HCT116 (cell line): ENCODE measurements around the gene ADAT3. TPM values are rescaled to one million over a fixed set of nuclear protein-coding genes. Genes with fewer than 3 reads are reported as not detected.

Source experiments
- ATAC-seq: fragments of 200-7000 bp; cut with Tn5 transposase; 2 replicates; pipeline ENCODE4 v1.9.1; 2020; ENCODE audit warnings: mild to moderate bottlenecking, moderate library complexity
- BruUV-seq: library from RNA; stranded (reverse); fragments of 400-500 nt; replicated peaks from 2 replicates; lab custom pipeline; 2021; lab: Mats Ljungman, UMichigan
- CTCF ChIA-PET: fragments of 300-600 bp; sonication (Branson Sonifier 250); formaldehyde crosslinking; loops from one replicate; lab custom pipeline; 2021; ENCODE audit warnings: antibody characterized with exemption; lab: Charles Lee
- POLR2A ChIA-PET: fragments of 300-600, 350-600 bp; sonication (Branson Sonifier 250); formaldehyde crosslinking; loops from one replicate; lab custom pipeline; 2021; ENCODE audit warnings: antibody characterized with exemption; lab: Charles Lee
- RAD21 ChIA-PET, 2 experiments: fragments of 300-600 bp; sonication (Branson Sonifier 250); formaldehyde crosslinking; loops; one replicate each; lab custom pipeline; 2023; ENCODE audit warnings: low total read pairs in 2 of 2; ENCODE audit not compliant: uncharacterized antibody in 2 of 2, unreplicated experiment in 2 of 2, low non-redundant PET in 1 of 2; lab: Charles Lee
- DNase-seq: peaks from one replicate; pipeline ENCODE4 v3.0.0-alpha.2; 2010; ENCODE audit warnings: low read depth, low spot score
- H2AFZ ChIP-seq: fragments of 200-600 bp; shearing (Covaris generic), sonication (generic); 2 replicates; pipeline ENCODE4 v1.6.1; 2017; ENCODE audit warnings: low read depth, mixed run types, mixed read lengths, antibody characterized with exemption, low read length; ENCODE audit not compliant: poor library complexity, severe bottlenecking
- H3K27ac ChIP-seq: 2 replicates; pipeline ENCODE4 v1.5.1; 2012; ENCODE audit warnings: low read depth, low read length
- H3K27me3 ChIP-seq: fragments of 200-600 bp; sonication (generic); 2 replicates; pipeline ENCODE4 v1.6.1; 2016; ENCODE audit warnings: mixed run types, low read length, mixed read lengths; ENCODE audit not compliant: insufficient read depth
- H3K36me3 ChIP-seq, 2 experiments: fragments of 200-500 bp in 1 of 2; fragments of 200-600 bp in 1 of 2; sonication (Bioruptor generic) in 1 of 2; sonication (generic) in 1 of 2; 2 replicates each; pipeline versions ENCODE4 v1.5.1 to v1.6.1; 2014 to 2016; ENCODE audit warnings: low read length in 2 of 2, inconsistent platforms in 1 of 2, mixed read lengths in 1 of 2, mixed run types in 1 of 2; ENCODE audit not compliant: insufficient read depth in 2 of 2, control insufficient read depth in 1 of 2
- H3K4me1 ChIP-seq, 2 experiments: fragments of 200-600 bp in 1 of 2; sonication (generic) in 1 of 2; 2 replicates each; pipeline versions ENCODE4 v1.5.1 to v1.6.1; 2012 to 2017; ENCODE audit warnings: low read length in 2 of 2, inconsistent platforms in 1 of 2, mild to moderate bottlenecking in 1 of 2, mixed read lengths in 1 of 2, mixed run types in 1 of 2, moderate library complexity in 1 of 2; ENCODE audit not compliant: insufficient read depth in 2 of 2, control insufficient read depth in 1 of 2
- H3K4me2 ChIP-seq: fragments of 200-600 bp; sonication (generic); 2 replicates; pipeline ENCODE4 v1.6.1; 2017; ENCODE audit warnings: mixed run types, low read length, mixed read lengths
- H3K4me3 ChIP-seq, 2 experiments: fragments of 200-600 bp in 1 of 2; sonication (generic) in 1 of 2; replicated peaks in 1 of 2; 2 replicates each; pipeline ENCODE4 v1.5.1; 2011 to 2016; ENCODE audit warnings: low read length in 2 of 2, control low read depth in 1 of 2, low read depth in 1 of 2, mild to moderate bottlenecking in 1 of 2, mixed read lengths in 1 of 2, mixed run types in 1 of 2
- H3K79me2 ChIP-seq: fragments of 200-600 bp; sonication (generic); 2 replicates; pipeline ENCODE4 v1.6.1; 2017; ENCODE audit warnings: mild to moderate bottlenecking, mixed run types, low read length, moderate library complexity, mixed read lengths; ENCODE audit not compliant: insufficient read depth
- H3K9ac ChIP-seq: fragments of 200-600 bp; sonication (generic); 2 replicates; pipeline ENCODE4 v1.6.1; 2016; ENCODE audit warnings: low read length, mixed read lengths
- H3K9me2 ChIP-seq: fragments of 200-600 bp; sonication (generic), shearing (Covaris generic); 2 replicates; pipeline ENCODE4 v1.6.1; 2017; ENCODE audit warnings: mixed run types, mild to moderate bottlenecking, moderate library complexity; ENCODE audit not compliant: insufficient read depth
- H3K9me3 ChIP-seq, 2 experiments: fragments of 200-500 bp in 1 of 2; fragments of 200-600 bp in 1 of 2; sonication (Bioruptor generic) in 1 of 2; sonication (generic) in 1 of 2; 2 replicates each; pipeline ENCODE4 v1.6.1; 2014 to 2017; ENCODE audit warnings: low read length in 2 of 2, mixed read lengths in 2 of 2, inconsistent platforms in 1 of 2, low read depth in 1 of 2, mild to moderate bottlenecking in 1 of 2, mixed run types in 1 of 2, moderate library complexity in 1 of 2; ENCODE audit not compliant: control insufficient read depth in 1 of 2, insufficient read depth in 1 of 2
- H4K20me1 ChIP-seq: fragments of 200-600 bp; sonication (generic), shearing (Covaris generic); 2 replicates; pipeline ENCODE4 v1.6.1; 2017; ENCODE audit warnings: mixed run types, mild to moderate bottlenecking, moderate library complexity; ENCODE audit not compliant: insufficient read depth
- CBX3 ChIP-seq: IDR thresholded peaks from 2 replicates; pipeline ENCODE4 v1.6.1; 2012; ENCODE audit warnings: low read depth
- EZH2phosphoT487 ChIP-seq: fragments of 200-600 bp; IDR thresholded peaks from 2 replicates; pipeline ENCODE4 v1.6.1; 2018; ENCODE audit warnings: antibody characterized with exemption, borderline replicate concordance
- FOSL1 ChIP-seq: IDR thresholded peaks from 2 replicates; pipeline ENCODE4 v1.6.1; 2012; ENCODE audit warnings: low read depth
- JUND ChIP-seq: IDR thresholded peaks from 2 replicates; pipeline ENCODE4 v1.6.1; 2012
- POLR2A ChIP-seq: IDR thresholded peaks from 2 replicates; pipeline ENCODE4 v1.7.0; 2011; ENCODE audit warnings: borderline replicate concordance; ENCODE audit not compliant: insufficient read depth, insufficient read length; ENCODE audit errors: extremely low read depth
- SP1 ChIP-seq: IDR thresholded peaks from 2 replicates; pipeline ENCODE4 v1.6.1; 2012; ENCODE audit warnings: low read depth
- SRF ChIP-seq: IDR thresholded peaks from 2 replicates; pipeline ENCODE4 v1.6.1; 2012; ENCODE audit warnings: low read depth
- ZFX ChIP-seq: fragments of 450-650 bp; IDR thresholded peaks from 2 replicates; pipeline ENCODE4 v1.6.1; 2017
- intact Hi-C: fragments of 100-400 bp; cut with micrococcal nuclease; formaldehyde crosslinking; loops from 2 replicates; pipeline ENCODE4 v1.10.0; 2022
- total RNA-seq: library from RNA; stranded (reverse); gene quantifications from one replicate; pipeline ENCODE4 v1.2.1, GENCODE V29; 2021; ENCODE audit not compliant: unreplicated experiment
- TF ChIP-seq, protein P1 (sequence below): IDR thresholded peaks from 2 replicates; pipeline ENCODE4 v1.6.1; 2012; ENCODE audit warnings: low read depth
- TF ChIP-seq, protein P2 (sequence below): IDR thresholded peaks from 2 replicates; pipeline ENCODE4 v1.6.1; 2011; ENCODE audit warnings: mild to moderate bottlenecking, low read length, moderate library complexity; ENCODE audit not compliant: insufficient replicate concordance; ENCODE audit errors: extremely low read depth
- TF ChIP-seq, protein P3 (sequence below), 3 experiments: fragments of 200-600 bp in 1 of 3; sonication (generic) in 1 of 3; IDR thresholded peaks in 2 of 3; conservative IDR thresholded peaks in 1 of 3; 2 replicates each; pipeline ENCODE4 v1.5.1; 2012 to 2017; ENCODE audit warnings: low read depth in 2 of 3, low read length in 2 of 3, antibody characterized with exemption in 1 of 3, borderline replicate concordance in 1 of 3, control low read depth in 1 of 3, mild to moderate bottlenecking in 1 of 3, mixed read lengths in 1 of 3, mixed run types in 1 of 3, moderate library complexity in 1 of 3; ENCODE audit not compliant: insufficient read depth in 1 of 3

ADAT3 gene
- total RNA-seq, 1 experiment from 2014 or later = 15.9 TPM

DNA sequence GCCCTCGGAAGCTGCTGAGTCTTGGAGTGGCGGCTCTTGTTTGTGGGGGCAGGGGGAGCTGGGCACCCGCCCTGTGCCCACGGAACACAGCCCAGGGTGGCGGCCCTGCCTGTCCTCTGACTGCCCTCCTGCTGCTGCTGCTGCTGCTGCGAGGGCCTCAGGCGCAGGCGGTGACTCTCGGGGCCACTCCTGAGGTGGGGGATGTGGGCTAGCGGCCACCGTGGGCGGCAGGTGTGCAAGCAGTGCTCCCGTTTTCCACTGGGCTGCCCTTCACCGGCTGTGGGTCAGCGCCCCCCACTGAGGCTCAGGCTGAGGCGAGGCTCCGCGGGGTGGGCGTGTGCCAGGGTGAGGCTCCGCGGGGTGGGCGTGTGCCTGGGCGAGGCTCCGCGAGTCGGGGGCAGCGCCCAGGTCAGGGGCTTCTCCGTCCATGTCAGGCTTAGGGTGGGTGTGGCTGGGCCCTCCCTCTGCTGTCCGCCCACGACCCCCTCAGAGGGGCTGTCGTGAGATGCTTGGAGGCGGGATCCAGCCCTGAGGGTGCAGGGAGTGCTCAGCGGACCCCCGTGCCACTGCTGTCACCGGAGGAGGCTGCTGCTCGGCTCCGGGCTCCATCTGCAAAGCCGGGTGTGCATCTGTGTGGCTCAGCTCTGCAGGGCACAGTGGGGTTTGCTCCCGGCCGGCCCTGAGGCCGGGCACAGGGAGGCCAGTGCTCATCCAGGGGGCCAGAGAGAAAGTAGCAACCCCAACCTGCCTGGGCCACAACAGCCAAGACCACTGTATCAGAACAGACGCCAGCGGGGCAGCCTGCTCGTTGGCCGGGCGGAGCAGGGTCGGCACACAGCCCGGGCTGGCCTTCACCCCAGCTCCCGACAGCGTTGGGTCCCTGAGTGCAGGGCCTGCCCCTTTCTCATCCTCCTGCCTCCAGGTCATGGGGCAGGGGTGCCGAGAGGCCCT lies 50.2 kb downstream of the ADAT3 start:
- DNase-seq (no peak), ATAC-seq (no peak)
- ChIA-PET RAD21 (no interaction called here), POLR2A (no interaction called here), CTCF (interaction anchor here (1.3 kb wide), 1 partner anchor 9 kb away, joined by 3 read pairs; no protein-coding TSS in a partner anchor)
- Histone ChIP-seq H3K9ac (no peak overlapping the region), H3K36me3 (no peaks in the 10 kb centered on the region; a peak in 1 of 4 replicates), H2AFZ (no peak overlapping the region), H4K20me1 (no peaks in the 10 kb centered on the region), H3K4me2 (no peak overlapping the region), H3K27me3 (no peaks in the 10 kb centered on the region), H3K27ac (no peak overlapping the region), H3K4me3 (no peak overlapping the region), H3K9me3 (no peaks in the 10 kb centered on the region), H3K79me2 (peaks cover 83% of the 10 kb centered on the region), H3K9me2 (no peaks in the 10 kb centered on the region), H3K4me1 (no peaks in the 10 kb centered on the region)
- TF ChIP-seq SRF = no peak
- BruUV-seq = no TSS peak
- intact Hi-C loops = no loop called here

DNA sequence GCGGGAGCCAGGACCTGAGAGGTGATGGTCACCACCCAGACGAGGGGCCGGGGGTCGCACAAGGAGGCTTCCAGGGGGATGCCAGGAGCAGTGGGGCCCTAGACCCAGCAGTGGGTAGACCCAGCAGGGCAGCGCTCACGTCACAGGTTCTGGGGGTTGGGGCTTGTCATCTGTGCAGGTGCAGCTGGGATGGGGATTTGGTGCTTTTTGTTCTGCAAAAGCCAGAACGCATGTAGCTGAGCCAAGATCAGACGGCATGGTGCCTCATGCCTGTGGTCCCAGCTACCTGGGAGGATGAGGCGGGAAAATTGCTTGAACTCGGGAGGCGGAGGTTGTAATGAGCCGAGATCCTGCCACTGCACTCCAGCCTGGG lies 50.9 kb downstream of the ADAT3 start:
- Histone ChIP-seq H3K27ac (no peak overlapping the region), H3K4me1 (no peaks in the 10 kb centered on the region), H3K9ac (no peak overlapping the region), H3K9me3 (no peaks in the 10 kb centered on the region), H3K79me2 (peaks cover 84% of the 10 kb centered on the region), H3K27me3 (no peaks in the 10 kb centered on the region), H3K4me2 (no peak overlapping the region), H3K36me3 (no peaks in the 10 kb centered on the region; a peak in 1 of 4 replicates), H2AFZ (no peak overlapping the region), H4K20me1 (no peaks in the 10 kb centered on the region), H3K4me3 (no peak overlapping the region), H3K9me2 (no peaks in the 10 kb centered on the region)
- ChIA-PET RAD21 (no interaction called here), POLR2A (no interaction called here), CTCF (no interaction called here)
- DNase-seq = no peak
- intact Hi-C loops = no loop called here
- no peak for ATAC-seq
- BruUV-seq = no TSS peak
- TF ChIP-seq FOSL1 (no peak), EZH2phosphoT487 (no peak), ZFX (no peak), JUND (no peak), CBX3 (no peak), POLR2A (no peak), SP1 (no peak)
- TF ChIP-seq, protein P1, sequence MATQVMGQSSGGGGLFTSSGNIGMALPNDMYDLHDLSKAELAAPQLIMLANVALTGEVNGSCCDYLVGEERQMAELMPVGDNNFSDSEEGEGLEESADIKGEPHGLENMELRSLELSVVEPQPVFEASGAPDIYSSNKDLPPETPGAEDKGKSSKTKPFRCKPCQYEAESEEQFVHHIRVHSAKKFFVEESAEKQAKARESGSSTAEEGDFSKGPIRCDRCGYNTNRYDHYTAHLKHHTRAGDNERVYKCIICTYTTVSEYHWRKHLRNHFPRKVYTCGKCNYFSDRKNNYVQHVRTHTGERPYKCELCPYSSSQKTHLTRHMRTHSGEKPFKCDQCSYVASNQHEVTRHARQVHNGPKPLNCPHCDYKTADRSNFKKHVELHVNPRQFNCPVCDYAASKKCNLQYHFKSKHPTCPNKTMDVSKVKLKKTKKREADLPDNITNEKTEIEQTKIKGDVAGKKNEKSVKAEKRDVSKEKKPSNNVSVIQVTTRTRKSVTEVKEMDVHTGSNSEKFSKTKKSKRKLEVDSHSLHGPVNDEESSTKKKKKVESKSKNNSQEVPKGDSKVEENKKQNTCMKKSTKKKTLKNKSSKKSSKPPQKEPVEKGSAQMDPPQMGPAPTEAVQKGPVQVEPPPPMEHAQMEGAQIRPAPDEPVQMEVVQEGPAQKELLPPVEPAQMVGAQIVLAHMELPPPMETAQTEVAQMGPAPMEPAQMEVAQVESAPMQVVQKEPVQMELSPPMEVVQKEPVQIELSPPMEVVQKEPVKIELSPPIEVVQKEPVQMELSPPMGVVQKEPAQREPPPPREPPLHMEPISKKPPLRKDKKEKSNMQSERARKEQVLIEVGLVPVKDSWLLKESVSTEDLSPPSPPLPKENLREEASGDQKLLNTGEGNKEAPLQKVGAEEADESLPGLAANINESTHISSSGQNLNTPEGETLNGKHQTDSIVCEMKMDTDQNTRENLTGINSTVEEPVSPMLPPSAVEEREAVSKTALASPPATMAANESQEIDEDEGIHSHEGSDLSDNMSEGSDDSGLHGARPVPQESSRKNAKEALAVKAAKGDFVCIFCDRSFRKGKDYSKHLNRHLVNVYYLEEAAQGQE = no peak
- TF ChIP-seq, protein P2, sequence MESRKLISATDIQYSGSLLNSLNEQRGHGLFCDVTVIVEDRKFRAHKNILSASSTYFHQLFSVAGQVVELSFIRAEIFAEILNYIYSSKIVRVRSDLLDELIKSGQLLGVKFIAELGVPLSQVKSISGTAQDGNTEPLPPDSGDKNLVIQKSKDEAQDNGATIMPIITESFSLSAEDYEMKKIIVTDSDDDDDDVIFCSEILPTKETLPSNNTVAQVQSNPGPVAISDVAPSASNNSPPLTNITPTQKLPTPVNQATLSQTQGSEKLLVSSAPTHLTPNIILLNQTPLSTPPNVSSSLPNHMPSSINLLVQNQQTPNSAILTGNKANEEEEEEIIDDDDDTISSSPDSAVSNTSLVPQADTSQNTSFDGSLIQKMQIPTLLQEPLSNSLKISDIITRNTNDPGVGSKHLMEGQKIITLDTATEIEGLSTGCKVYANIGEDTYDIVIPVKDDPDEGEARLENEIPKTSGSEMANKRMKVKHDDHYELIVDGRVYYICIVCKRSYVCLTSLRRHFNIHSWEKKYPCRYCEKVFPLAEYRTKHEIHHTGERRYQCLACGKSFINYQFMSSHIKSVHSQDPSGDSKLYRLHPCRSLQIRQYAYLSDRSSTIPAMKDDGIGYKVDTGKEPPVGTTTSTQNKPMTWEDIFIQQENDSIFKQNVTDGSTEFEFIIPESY = no peak
- TF ChIP-seq, protein P3, sequence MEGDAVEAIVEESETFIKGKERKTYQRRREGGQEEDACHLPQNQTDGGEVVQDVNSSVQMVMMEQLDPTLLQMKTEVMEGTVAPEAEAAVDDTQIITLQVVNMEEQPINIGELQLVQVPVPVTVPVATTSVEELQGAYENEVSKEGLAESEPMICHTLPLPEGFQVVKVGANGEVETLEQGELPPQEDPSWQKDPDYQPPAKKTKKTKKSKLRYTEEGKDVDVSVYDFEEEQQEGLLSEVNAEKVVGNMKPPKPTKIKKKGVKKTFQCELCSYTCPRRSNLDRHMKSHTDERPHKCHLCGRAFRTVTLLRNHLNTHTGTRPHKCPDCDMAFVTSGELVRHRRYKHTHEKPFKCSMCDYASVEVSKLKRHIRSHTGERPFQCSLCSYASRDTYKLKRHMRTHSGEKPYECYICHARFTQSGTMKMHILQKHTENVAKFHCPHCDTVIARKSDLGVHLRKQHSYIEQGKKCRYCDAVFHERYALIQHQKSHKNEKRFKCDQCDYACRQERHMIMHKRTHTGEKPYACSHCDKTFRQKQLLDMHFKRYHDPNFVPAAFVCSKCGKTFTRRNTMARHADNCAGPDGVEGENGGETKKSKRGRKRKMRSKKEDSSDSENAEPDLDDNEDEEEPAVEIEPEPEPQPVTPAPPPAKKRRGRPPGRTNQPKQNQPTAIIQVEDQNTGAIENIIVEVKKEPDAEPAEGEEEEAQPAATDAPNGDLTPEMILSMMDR (IDR thresholded peaks at IDR 0.05 in 2 of 3, conservative IDR thresholded peaks at IDR 0.05 in 1 of 3; ENCODE audit: borderline replicate concordance in 1 of 3, insufficient read depth in 1 of 3, low read depth in 2 of 3, low read length in 2 of 3) = no peak
